ENCODE measurements around the gene MCCC1. TPM values are rescaled to one million over a fixed set of nuclear protein-coding genes. Genes with fewer than 3 reads are reported as not detected.

MCCC1 gene
- total and polyA plus RNA-seq, 2 of the 13 experiments (the other 11 are each of a cell fraction or from before 2014, with no cell fraction given) = 11.7 to 30.1 TPM

DNA sequence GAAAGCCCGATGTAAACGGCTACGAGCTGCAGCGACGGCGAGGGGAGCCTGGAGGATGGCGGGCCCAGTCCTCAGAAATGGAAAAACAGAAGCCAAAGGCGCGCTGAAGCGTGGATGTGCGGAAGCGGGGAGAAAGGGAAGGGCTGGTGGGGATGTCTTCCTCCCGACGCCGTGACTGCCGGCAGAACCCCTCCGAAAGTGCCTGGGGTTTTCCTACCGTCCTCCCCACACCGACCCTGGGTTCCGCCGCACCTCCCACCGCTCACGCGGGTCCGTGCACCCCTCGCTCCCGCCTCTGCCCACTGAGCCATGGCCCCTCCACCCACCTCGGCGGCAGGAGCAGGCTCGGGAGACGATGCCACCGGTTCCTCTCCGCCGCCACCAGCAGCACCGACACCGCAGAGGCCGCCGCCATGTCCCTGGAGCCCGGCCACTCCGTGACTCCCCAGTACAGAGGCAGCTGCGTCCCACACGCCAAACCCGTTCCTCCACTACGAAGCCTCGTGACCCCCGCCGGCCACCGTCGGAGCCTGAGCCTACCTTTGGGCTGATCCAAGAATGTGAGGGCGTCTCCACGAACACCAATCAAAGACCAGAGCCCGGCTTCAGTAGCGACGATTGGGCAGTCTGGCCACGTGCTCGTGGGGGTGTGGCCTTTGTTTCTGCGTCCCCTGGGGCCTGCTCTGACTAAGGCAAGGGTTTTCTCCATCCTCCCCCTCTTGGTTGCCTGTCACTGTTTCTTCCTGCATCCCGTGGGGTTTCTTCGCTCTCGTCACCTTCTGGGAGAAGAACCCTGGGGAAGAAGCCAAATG, at the start of gene MCCC1 (continued):
- TF ChIP-seq, protein P1, sequence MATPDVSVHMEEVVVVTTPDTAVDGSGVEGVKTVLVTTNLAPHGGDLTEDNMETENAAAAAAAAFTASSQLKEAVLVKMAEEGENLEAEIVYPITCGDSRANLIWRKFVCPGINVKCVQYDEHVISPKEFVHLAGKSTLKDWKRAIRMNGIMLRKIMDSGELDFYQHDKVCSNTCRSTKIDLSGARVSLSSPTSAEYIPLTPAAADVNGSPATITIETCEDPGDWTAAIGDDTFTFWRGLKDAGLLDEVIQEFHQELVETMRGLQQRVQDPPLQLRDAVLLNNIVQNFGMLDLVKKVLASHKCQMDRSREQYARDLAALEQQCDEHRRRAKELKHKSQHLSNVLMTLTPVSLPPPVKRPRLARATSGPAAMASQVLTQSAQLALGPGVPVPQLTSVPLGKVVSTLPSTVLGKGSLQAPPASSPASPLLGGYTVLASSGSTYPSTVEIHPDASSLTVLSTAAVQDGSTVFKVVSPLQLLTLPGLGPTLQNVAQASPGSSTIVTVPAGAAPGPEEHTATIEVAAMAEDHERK (CRISPR knock-in tag; IDR thresholded peaks at IDR 0.05; ENCODE audit: low read depth) = no peak
- TF ChIP-seq ZNF451 (CRISPR knock-in tag; IDR thresholded peaks at IDR 0.05) (peak; percentile 80; the same call in 1 of the 2 replicates), MIXL1 (CRISPR knock-in tag; IDR thresholded peaks at IDR 0.05) (peak; percentile 39; the same call in 1 of the 2 replicates), MEF2D (CRISPR knock-in tag; IDR thresholded peaks at IDR 0.05) (peak; percentile 56; the same call in 1 of the 2 replicates), GTF3A (CRISPR knock-in tag; conservative IDR thresholded peaks at IDR 0.05) (peak; percentile 63; the same call in 1 of the 2 replicates), KAT2B (IDR thresholded peaks at IDR 0.05; ENCODE audit: borderline replicate concordance, low read depth, low read length) (no peak), ZNF337 (CRISPR knock-in tag; IDR thresholded peaks at IDR 0.05; ENCODE audit: borderline replicate concordance, low read depth) (no peak), ZBTB20 (CRISPR knock-in tag; IDR thresholded peaks at IDR 0.05; ENCODE audit: borderline replicate concordance, low read depth) (peak; percentile 56), MAZ (IDR thresholded peaks at IDR 0.05; ENCODE audit: borderline replicate concordance, low read depth, low read length) (no peak; the same call in 1 of the 2 replicates), MAZ (CRISPR knock-in tag; IDR thresholded peaks at IDR 0.05; ENCODE audit: low read depth) (peak; percentile 31; the same call in 1 of the 2 replicates), IKZF1 (IDR thresholded peaks at IDR 0.05) (no peak)
- TF ChIP-seq, protein P2, sequence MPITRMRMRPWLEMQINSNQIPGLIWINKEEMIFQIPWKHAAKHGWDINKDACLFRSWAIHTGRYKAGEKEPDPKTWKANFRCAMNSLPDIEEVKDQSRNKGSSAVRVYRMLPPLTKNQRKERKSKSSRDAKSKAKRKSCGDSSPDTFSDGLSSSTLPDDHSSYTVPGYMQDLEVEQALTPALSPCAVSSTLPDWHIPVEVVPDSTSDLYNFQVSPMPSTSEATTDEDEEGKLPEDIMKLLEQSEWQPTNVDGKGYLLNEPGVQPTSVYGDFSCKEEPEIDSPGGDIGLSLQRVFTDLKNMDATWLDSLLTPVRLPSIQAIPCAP (CRISPR knock-in tag; IDR thresholded peaks at IDR 0.05; ENCODE audit: low read depth) = no peak
- TF ChIP-seq, protein P3, sequence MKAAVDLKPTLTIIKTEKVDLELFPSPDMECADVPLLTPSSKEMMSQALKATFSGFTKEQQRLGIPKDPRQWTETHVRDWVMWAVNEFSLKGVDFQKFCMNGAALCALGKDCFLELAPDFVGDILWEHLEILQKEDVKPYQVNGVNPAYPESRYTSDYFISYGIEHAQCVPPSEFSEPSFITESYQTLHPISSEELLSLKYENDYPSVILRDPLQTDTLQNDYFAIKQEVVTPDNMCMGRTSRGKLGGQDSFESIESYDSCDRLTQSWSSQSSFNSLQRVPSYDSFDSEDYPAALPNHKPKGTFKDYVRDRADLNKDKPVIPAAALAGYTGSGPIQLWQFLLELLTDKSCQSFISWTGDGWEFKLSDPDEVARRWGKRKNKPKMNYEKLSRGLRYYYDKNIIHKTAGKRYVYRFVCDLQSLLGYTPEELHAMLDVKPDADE (CRISPR knock-in tag; IDR thresholded peaks at IDR 0.05) = 0 out of 2 replicates have a peak, but pooled peaks have one; percentile 68
- TF ChIP-seq, protein P4, sequence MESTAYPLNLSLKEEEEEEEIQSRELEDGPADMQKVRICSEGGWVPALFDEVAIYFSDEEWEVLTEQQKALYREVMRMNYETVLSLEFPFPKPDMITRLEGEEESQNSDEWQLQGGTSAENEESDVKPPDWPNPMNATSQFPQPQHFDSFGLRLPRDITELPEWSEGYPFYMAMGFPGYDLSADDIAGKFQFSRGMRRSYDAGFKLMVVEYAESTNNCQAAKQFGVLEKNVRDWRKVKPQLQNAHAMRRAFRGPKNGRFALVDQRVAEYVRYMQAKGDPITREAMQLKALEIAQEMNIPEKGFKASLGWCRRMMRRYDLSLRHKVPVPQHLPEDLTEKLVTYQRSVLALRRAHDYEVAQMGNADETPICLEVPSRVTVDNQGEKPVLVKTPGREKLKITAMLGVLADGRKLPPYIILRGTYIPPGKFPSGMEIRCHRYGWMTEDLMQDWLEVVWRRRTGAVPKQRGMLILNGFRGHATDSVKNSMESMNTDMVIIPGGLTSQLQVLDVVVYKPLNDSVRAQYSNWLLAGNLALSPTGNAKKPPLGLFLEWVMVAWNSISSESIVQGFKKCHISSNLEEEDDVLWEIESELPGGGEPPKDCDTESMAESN (CRISPR knock-in tag; conservative IDR thresholded peaks at IDR 0.05) = peak; percentile 79
- TF ChIP-seq, protein P5, sequence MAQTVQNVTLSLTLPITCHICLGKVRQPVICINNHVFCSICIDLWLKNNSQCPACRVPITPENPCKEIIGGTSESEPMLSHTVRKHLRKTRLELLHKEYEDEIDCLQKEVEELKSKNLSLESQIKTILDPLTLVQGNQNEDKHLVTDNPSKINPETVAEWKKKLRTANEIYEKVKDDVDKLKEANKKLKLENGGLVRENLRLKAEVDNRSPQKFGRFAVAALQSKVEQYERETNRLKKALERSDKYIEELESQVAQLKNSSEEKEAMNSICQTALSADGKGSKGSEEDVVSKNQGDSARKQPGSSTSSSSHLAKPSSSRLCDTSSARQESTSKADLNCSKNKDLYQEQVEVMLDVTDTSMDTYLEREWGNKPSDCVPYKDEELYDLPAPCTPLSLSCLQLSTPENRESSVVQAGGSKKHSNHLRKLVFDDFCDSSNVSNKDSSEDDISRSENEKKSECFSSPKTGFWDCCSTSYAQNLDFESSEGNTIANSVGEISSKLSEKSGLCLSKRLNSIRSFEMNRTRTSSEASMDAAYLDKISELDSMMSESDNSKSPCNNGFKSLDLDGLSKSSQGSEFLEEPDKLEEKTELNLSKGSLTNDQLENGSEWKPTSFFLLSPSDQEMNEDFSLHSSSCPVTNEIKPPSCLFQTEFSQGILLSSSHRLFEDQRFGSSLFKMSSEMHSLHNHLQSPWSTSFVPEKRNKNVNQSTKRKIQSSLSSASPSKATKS (CRISPR knock-in tag; IDR thresholded peaks at IDR 0.05) = no peak

All from HepG2 (cell line).